ENCODE results near the gene CDC6.
A peak's percentile ranks its signal among the peaks of the same experiment; 100 is the strongest.

The CDC6 gene

DNA sequence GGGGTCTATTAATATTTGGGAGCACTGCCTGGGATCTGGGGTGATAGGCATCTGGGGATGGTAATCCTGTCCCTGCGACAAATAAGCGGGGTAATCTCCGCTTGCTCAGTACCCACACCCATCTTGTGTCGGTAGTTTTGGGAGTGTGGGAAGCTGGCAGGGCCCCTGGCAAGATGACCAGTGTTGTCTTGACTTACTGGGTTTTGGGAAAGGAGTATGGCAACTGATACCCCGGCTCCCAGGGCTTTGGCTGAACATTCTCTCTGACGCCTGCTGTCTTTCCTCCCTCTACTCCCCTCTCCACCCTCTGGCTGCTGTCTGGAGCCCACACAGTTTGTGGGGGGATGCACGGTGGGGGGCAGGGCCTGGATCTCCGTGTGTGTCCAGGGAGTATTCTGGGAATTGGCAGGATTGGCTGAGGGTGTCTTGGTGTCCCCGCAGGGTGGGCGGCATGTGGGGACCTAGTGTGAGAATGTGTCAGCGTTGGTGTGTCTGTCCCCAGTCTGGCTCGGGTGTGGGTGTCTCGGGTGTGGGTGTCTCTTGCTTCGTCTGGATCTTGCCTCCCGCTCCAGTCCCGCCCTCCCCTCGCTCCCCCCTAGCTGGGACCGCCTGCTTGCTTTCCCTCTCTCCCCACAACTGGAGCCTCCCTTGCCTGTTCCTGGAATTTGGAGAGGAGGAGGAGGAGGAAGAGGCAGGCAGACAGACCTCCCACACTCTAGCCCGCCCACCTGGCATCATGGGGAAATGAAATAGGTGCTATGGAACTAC is 33.3 kb downstream of the CDC6 start:
- no peak for TF ChIP-seq ZNF274 (IDR thresholded peaks at IDR 0.05; ENCODE audit: low read depth, low read length)
- H3K4me3 ChIP-seq (ENCODE audit: low read length): peak overlapping the region; percentile 79; the same call in 1 of the 2 replicates

GRCh38 chr17:40321524-40321929 is 33.8 kb downstream of the CDC6 start:
- TF ChIP-seq ZNF274 (IDR thresholded peaks at IDR 0.05; ENCODE audit: low read depth, low read length): no peak
- peak overlapping the region; percentile 79; the same call in 1 of the 2 replicates for H3K4me3 ChIP-seq (ENCODE audit: low read length)

GRCh38 chr17:40321961-40322357 is 34.3 kb downstream of the CDC6 start:
- peak overlapping the region; percentile 79; the same call in 1 of the 2 replicates for H3K4me3 ChIP-seq (ENCODE audit: low read length)
- TF ChIP-seq ZNF274 (IDR thresholded peaks at IDR 0.05; ENCODE audit: low read depth, low read length): no peak

GRCh38 chr17:40322358-40323315 is 35.0 kb downstream of the CDC6 start:
- peak overlapping the region; percentile 79; the same call in 1 of the 2 replicates for H3K4me3 ChIP-seq (ENCODE audit: low read length)
- no peak for TF ChIP-seq ZNF274 (IDR thresholded peaks at IDR 0.05; ENCODE audit: low read depth, low read length)

- TF ChIP-seq ZNF274 (IDR thresholded peaks at IDR 0.05; ENCODE audit: low read depth, low read length): no peak
- H3K4me3 ChIP-seq (ENCODE audit: low read length): peak overlapping the region; percentile 79; the same call in 1 of the 2 replicates
Measured at GRCh38 chr17:40323391-40324381, 36.0 kb downstream of the CDC6 start.

GRCh38 chr17:40325156-40326013 is 37.7 kb downstream of the CDC6 start:
- TF ChIP-seq ZNF274 (IDR thresholded peaks at IDR 0.05; ENCODE audit: low read depth, low read length): no peak
- H3K4me3 ChIP-seq (ENCODE audit: low read length): peak overlapping the region; percentile 20; the same call in 1 of the 2 replicates

- peak overlapping the region; percentile 12; the same call in 1 of the 2 replicates for H3K4me3 ChIP-seq (ENCODE audit: low read length)
- no peak for TF ChIP-seq ZNF274 (IDR thresholded peaks at IDR 0.05; ENCODE audit: low read depth, low read length)
Measured at GRCh38 chr17:40326014-40326831, 38.5 kb downstream of the CDC6 start.

DNA sequence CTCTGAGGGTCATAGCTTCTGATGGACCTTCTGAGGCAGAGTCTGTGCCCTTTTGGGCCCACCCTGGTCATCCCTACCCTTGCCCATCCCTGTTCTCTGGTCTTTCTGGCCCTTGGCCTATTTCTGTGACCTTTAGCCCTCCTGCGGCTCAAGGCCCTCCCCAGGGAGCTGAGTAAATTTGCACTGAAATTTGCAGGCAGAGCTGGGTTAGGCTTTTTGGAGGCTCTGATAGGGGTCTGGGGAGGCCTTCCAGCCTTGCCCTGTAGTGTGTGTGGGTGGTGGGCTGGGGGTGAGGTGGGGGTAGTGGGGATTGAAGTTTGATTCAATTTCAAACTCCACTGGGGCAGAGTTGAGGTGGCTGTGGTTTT is 39.1 kb downstream of the CDC6 start:
- peak overlapping the region; percentile 6; the same call in 1 of the 2 replicates for H3K4me3 ChIP-seq (ENCODE audit: low read length)

GRCh38 chr17:40327244-40327729 is 39.6 kb downstream of the CDC6 start:
- no peak for TF ChIP-seq ZNF274 (IDR thresholded peaks at IDR 0.05; ENCODE audit: low read depth, low read length)
- no peak overlapping the region for H3K4me3 ChIP-seq (ENCODE audit: low read length)

More for the DNA sequence above, 39.1 kb downstream of the CDC6 start:
- TF ChIP-seq ZNF274 (IDR thresholded peaks at IDR 0.05; ENCODE audit: low read depth, low read length): no peak

DNA sequence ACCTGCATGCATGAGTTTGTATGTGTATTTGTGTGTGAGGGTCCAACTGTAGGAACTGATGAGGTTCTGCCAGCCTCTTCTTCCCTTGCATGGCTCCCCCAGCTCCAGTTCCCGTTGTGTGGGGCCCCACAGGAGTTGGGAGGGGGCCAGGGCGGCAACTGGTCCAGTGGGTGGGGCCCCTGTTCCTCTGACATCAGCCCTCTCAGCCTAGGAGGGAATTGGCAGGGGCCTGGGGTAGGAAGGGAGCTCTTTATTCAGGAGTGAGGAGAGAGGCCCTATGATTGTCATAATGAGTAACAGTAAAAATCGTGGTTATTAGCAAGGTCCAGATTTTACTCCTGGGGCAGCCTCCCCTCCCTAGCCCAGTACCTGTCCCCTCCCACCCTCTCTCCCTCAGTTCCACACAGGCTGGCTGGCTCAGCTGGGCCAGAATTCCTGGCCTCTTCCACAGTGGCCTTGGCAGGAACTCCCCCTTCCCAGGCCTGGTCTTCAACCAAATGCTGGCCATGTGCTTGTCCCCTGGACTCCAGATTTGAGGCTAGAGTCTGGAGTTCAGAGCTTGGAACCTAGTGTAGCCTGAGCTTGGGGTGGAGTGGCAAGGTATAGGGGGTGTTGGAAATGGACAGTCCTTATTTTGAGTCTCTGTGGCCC is 40.2 kb downstream of the CDC6 start:
- TF ChIP-seq ZNF274 (IDR thresholded peaks at IDR 0.05; ENCODE audit: low read depth, low read length): no peak
- no peak overlapping the region for H3K4me3 ChIP-seq (ENCODE audit: low read length)

- no peak for TF ChIP-seq ZNF274 (IDR thresholded peaks at IDR 0.05; ENCODE audit: low read depth, low read length)
- no peak overlapping the region for H3K4me3 ChIP-seq (ENCODE audit: low read length)
Measured at GRCh38 chr17:40328386-40328766, 40.7 kb downstream of the CDC6 start.

All from GM08714 (cell line).